HG02973 (cell line): ENCODE measurements around the gene C19orf38.

ENCODE experiments used
- ATAC-seq: cut with Tn5 transposase; IDR thresholded peaks from one replicate; pipeline ENCODE4 v1.9.1; 2021; ENCODE audit warnings: moderate library complexity; ENCODE audit not compliant: unreplicated experiment

C19orf38 gene

DNA sequence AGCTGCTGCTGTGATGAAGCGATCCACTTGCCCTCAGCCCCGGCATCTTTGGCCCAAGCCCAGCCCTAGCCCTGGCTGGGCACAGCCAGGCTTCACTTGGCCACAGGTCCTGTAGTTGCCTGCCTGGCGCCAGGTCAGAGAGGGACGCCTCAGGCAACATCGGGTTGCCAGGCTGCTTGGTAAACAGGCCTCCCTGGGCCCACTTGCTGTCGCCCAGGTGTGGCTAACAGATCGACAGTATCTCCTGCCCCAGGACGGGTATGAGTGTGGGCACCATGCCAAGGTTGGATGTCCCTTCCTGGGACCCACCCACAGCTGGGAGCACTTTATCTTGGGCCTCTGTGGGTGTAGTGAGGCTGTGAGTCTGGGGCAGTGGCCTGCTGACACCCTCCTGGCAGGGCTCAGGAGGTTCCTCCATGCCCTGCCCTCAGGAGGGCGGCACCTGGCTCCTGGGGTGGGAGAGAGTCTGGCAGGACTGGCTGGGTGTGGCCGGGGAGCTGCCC, 51.0 kb downstream of the C19orf38 start:
- no peak for ATAC-seq

- no peak for ATAC-seq
These were observed 59.7 kb downstream of the C19orf38 start for GRCh38 chr19:10907925-10908324.

DNA sequence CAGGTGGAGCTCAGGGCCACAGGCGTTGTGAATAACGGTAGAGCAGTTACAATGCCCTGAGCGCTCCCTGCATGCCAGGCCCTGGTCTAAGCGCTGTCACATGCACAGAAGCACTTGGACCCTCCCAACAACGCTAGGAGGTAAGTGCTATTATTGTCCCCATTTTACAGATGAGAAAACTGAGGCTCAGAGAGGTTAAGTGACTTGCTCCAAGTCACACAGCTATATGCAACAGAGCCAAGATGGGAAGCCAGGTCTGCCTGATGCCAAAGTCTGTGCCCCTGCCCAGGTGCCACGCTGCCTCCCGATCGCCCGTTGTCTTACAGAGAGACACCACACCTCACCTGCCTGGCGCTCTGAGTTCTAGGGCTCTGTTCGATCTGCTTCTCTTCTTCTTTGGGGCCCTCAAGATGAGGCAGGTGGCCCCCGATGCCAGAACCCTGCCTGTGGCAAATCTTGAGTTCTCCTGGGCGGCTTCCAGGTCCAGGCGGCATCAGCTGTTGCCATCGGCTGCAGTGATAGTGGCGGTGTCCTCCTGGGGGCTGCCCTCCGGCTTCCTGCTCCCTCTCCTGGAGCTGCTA, 60.3 kb downstream of the C19orf38 start:
- ATAC-seq, result no peak

DNA sequence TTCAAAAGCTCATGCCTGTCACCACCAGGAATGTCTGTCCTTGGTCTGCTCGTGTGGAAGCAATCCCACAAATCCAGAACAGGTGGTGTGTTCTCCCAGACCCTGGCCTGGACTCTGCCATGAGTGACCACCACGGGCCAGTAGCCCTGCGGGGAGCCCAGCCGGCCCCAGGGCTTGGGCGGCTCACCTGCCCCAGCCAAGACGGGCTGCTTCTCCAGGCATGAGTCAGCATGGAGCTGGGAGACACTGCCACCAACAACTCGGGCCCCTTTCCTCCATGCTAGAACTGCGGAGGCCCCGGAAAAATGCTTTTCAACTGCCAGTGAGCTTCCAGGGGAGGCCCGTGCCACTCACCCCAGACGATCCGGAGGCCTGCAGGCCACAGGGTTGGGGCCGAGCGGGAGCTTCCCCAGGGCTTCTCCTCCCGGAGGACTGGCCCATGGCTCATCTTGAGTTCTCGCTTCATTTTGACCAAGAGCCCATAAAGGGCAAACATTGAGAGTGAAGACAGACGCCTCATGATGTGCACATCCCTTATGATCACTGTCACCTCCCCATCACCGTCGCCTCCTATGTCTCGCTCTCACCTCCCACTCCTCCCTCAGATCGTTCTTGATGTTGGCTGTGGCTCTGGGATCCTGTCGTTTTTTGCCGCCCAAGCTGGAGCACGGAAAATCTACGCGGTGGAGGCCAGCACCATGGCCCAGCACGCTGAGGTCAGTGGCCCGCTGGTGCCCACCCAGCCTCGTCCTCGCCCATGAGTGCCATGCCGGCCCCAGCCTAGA, 63.6 kb downstream of the C19orf38 start:
- no peak for ATAC-seq

GRCh38 chr19:10912619-10913018, 64.4 kb downstream of the C19orf38 start:
- ATAC-seq, result no peak

- no peak for ATAC-seq
These were observed 65.6 kb downstream of the C19orf38 start for GRCh38 chr19:10913716-10914340.

DNA sequence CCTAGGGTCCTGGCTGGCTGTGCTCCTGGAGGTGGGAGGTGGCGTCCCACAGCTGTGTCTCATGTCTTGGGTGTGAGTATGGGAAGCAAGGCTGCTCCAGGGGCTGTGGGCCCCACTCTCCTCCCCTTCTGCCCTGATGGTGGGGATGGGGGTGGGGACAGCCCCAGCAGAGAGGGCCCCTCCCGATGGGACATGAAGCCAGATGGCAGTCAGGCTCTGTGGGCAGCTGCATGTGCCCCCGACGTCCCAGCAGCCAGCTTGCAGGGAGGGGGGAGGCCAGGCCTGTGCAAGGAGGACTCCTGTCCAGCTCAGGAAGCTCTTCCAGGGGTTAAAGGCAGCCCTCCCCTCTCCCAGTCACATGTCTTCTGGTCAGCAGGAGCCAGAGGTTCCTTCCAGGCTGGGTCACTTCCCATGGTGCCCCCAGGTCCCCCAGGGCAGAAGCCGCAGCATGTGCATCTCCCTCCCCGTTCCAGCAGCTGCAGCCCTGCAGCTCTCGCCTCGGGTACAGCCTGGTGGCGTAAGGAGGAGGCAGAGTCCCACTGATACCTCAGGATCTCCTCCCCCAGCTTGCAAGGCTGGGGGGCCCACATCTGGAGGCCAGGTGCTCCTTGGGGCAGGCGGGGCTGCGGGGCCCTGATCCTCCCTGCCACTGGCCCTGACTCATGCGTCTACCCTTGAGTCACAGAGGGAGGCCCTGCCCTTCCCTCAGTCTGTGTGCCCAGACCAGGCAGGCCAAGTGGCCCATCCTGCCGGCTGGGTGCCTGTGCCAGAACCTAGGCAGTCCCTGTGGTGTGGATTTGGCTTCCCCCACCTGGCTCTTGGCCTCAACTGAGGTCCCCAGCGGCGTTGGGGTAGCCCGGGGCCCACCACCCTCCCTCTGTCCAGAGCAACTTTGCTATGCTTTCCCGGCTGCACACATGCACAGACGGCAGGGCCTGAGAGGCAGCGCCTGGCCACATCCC, 67.2 kb downstream of the C19orf38 start:
- ATAC-seq, result no peak

GRCh38 chr19:10916602-10917001, 68.4 kb downstream of the C19orf38 start:
- ATAC-seq, result no peak

GRCh38 chr19:10918359-10918758, 70.1 kb downstream of the C19orf38 start:
- ATAC-seq, result no peak
